GM11168 (cell line): ENCODE measurements around the gene HMGA1.

ENCODE experiments used
- in situ Hi-C: fragments of 300-500 bp; cut with MboI; formaldehyde crosslinking; loops from one replicate; pipeline ENCODE4 v1.12.0; 2022; ENCODE audit warnings: low sequenced_read_pairs; ENCODE audit not compliant: unreplicated experiment

Gene HMGA1

GRCh38 chr6:34236443-34237315 lies at the start of gene HMGA1:
TSS of gene HMGA1 (plus strand) at chr6:34236873. CDS start at chr6:34240781, 3,908 bp downstream.
- in situ Hi-C loops = loop anchor here (10.0 to 25.0 kb wide), 2 partner anchors 376 to 618 kb away; no protein-coding TSS in a partner anchor

GRCh38 chr6:34189806-34190503 lies 46.7 kb upstream of the HMGA1 start:
- in situ Hi-C loops = no loop called here

- in situ Hi-C loops = no loop called here
These were observed 46.1 kb upstream of the HMGA1 start for GRCh38 chr6:34190504-34191122.

- in situ Hi-C loops = no loop called here
These were observed 41.9 kb upstream of the HMGA1 start for GRCh38 chr6:34194772-34195171.

- in situ Hi-C loops = no loop called here
These were observed 41.0 kb upstream of the HMGA1 start for GRCh38 chr6:34195726-34196115.

- in situ Hi-C loops = no loop called here
These were observed 40.4 kb upstream of the HMGA1 start for GRCh38 chr6:34196116-34196832.

- in situ Hi-C loops = no loop called here
These were observed 39.9 kb upstream of the HMGA1 start for GRCh38 chr6:34196833-34197195.

GRCh38 chr6:34200340-34200971 lies 36.2 kb upstream of the HMGA1 start:
- in situ Hi-C loops = no loop called here

GRCh38 chr6:34201455-34202107 lies 35.1 kb upstream of the HMGA1 start:
- in situ Hi-C loops = no loop called here

GRCh38 chr6:34202329-34203201 lies 34.1 kb upstream of the HMGA1 start:
- in situ Hi-C loops = no loop called here

GRCh38 chr6:34204693-34205092 lies 32.0 kb upstream of the HMGA1 start:
- in situ Hi-C loops = no loop called here

- in situ Hi-C loops = no loop called here
These were observed 31.2 kb upstream of the HMGA1 start for GRCh38 chr6:34205466-34205865.

- in situ Hi-C loops = no loop called here
These were observed 30.8 kb upstream of the HMGA1 start for GRCh38 chr6:34205916-34206315.

- in situ Hi-C loops = no loop called here
These were observed 29.9 kb upstream of the HMGA1 start for GRCh38 chr6:34206726-34207125.

GRCh38 chr6:34207695-34208443 lies 28.8 kb upstream of the HMGA1 start:
- in situ Hi-C loops = no loop called here

GRCh38 chr6:34213772-34214171 lies 22.9 kb upstream of the HMGA1 start:
- in situ Hi-C loops = no loop called here

- in situ Hi-C loops = no loop called here
These were observed 18.0 kb upstream of the HMGA1 start for GRCh38 chr6:34218691-34219090.
